Omental fat pad (tissue), 4 donors: ENCODE measurements around the gene APOBEC3H. TPM values are rescaled to one million over a fixed set of nuclear protein-coding genes. Genes with fewer than 3 reads are reported as not detected.

Experiments
- ATAC-seq: fragments of 150-250 bp; one replicate; pipeline ENCODE4 v1.9.1; 2016; ENCODE audit warnings: mild to moderate bottlenecking, moderate library complexity; ENCODE audit not compliant: low FRiP score
- DNase-seq: peaks from one replicate; pipeline ENCODE4 v3.0.0-alpha.2; 2019; ENCODE audit warnings: low spot score
- CTCF ChIP-seq, 3 donors: fragments of 450-650 bp; IDR thresholded peaks; one replicate each; pipeline ENCODE4 v1.5.1; 2016 to 2017; ENCODE audit warnings: antibody characterized with exemption in 3 of 3, mild to moderate bottlenecking in 3 of 3, moderate library complexity in 2 of 3
- total RNA-seq, 4 donors: library from RNA; depleted of rRNA; stranded (reverse); fragments of >200 nt; gene quantifications; one replicate each; pipeline ENCODE4 v1.1.0, GENCODE V29; 2016

Gene APOBEC3H
- total RNA-seq, 4 donors from 2014 or later = 0.63 to 0.95 TPM; not detected in 2

DNA sequence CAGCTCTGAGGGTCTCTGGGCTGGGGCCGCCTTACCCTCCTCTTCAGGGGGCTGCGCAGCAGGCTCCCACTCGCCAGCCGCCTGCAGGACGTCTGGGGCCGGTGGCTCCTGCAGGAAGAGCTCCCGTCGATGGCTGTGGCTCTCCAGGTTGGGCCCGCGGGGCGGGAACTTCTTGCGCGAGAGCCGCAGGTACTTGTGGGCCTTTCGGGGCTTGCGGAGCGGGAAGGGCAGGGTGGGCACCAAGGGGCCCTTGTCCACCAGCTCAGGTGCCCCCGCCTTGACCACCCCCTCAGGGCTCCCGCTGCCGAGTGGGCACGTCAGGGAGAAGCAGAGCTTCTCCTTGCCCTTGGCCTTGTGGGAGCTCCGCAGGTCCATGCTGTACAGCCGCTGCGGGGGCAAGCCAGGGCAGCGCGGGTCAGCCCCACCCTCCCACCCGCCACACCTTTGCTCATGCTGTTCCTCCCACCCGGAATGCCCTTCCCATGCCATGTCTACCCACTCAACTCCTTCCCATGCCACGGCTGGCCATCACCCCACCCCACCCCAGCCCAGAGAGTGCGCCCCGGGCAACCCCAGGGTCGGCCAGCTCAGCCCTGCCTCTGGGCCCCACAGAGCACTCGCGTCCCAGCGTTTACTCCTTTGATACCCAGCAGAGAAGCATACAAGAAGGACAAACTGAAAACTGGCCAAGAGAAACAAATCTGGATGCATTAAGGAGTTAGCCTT is 37.5 kb downstream of the APOBEC3H start:
- DNase-seq (no peak), ATAC-seq (no peak)

GRCh38 chr22:39135092-39135896 is 38.2 kb downstream of the APOBEC3H start:
- TF ChIP-seq CTCF (IDR thresholded peaks at IDR 0.05) = no peak
- DNase-seq (no peak), ATAC-seq (no peak)

More for the DNA sequence above, 37.5 kb downstream of the APOBEC3H start:
- TF ChIP-seq CTCF (IDR thresholded peaks at IDR 0.05) = no peak

GRCh38 chr22:39136317-39136716 is 39.3 kb downstream of the APOBEC3H start:
- ATAC-seq (no peak), DNase-seq (no peak)
- no peak for TF ChIP-seq CTCF (IDR thresholded peaks at IDR 0.05)

GRCh38 chr22:39138357-39138997 is 41.4 kb downstream of the APOBEC3H start:
- no peak for TF ChIP-seq CTCF (IDR thresholded peaks at IDR 0.05)
- ATAC-seq = no peak
- no peak for DNase-seq

DNA sequence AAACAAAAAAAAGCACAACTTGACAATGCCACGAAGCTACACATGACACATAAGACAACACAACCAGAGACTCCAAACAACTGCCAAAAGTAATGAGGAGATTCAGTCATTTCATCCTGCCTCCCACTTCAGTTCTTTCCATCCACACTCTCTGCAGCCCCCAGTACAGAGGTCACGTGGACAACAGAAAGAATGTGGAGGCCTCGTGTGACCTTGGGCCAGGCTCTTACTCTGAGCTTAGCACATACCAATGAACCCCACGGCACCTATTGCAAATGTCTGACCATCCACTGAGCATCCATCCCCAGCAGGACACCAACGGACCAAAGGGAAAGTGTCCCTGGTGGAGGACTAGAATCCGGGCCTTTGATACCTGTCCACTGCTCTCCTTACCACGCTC is 42.9 kb downstream of the APOBEC3H start:
- DNase-seq (no peak), ATAC-seq (no peak)
- TF ChIP-seq CTCF (IDR thresholded peaks at IDR 0.05) = no peak

DNA sequence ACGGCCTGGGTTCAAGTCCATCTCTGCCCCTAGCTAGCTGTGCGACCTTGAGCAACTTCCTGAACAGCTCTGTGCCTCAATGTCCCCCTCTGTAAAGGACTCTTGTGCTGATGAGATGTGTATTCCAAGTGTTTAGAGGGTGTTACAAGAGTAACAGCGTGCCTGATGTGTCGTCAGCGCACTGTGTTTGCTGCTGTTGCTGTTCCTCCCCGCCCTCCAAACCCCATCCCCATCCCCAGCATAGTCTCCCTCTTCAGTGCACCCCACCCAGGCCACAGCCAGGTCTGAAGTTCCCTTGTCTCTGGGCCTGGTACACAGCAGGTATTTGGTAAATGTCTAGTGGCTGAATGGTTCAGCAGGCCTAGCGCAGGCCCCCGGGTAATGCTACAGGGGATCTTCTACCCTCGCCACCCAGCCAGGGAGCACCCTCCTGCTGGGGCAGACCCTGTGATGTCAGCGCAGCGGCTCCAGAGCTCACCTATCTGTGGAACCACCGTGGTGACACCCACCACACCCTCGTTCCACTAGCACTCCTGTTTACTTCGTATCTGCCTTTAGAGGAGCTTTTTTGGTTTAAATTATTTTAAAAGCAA is 45.1 kb downstream of the APOBEC3H start:
- ATAC-seq (no peak), DNase-seq (no peak)
- no peak for TF ChIP-seq CTCF (IDR thresholded peaks at IDR 0.05)
